Glomerular endothelial cell (primary cell): Measurements from ENCODE around the gene C22orf23. TPM values are rescaled to one million over a fixed set of nuclear protein-coding genes. Genes with fewer than 3 reads are reported as not detected.

Source experiments
- DNase-seq: peaks from one replicate; pipeline ENCODE4 v3.0.0-alpha.2; 2011; ENCODE audit warnings: low read depth, low spot score; ENCODE audit errors: extremely low read depth
- total RNA-seq: library from RNA; depleted of rRNA; stranded (reverse); fragments of >200 nt; gene quantifications from 2 replicates; pipeline ENCODE4 v1.2.3, GENCODE V29; 2015

C22orf23 gene
- total RNA-seq, 1 donor from 2014 or later = 0.41 TPM

DNA sequence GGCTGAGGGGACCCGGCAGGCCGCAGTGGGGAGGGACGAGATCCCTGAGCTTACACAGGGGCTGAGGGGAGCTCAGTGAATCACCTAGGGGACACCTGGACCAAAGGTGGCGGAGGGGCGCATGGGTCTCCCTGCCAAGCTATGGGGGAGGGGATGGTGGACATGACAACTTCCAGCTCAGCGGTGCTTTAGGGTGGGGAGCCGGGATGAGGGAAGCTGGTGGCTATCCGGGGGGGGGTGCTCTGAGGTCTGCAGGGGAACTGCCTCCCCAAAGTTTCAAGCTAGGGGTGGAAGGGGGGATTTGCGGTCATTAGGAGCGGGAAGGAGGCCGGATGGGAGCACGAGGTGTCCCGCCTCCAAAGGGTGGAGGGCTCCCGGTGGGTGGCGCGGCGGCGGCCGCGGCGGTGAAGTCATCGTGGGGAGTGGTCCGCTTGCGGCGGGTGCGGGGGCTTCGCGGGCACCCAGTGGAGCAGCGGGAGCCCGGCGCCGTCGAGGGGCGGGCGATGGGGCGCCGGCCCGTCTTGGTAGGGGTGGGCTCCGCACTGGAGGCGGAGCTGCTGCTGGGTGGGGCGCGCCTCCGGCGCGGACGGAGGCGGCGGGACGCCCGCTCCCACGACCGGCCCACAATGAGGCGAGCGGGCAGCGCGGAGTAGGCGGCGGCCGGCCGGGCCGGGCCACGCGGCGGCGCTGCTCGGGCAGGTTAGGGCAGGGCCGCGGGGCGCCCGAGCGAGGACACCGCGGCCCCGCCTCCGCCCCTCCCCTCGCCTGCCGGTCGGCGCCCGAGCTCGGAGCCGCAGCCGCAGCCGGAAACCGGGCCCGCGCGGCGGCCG is 47.7 kb downstream of the C22orf23 start, which contains the start of gene MICALL1:
Gene MICALL1, plus strand, starts transcription at position 764 of the 830 bp plus-strand sequence. CDS start 126 bp downstream, outside the sequence.
- DNase-seq = no peak

GRCh38 chr22:37904572-37905533 is 48.5 kb downstream of the C22orf23 start:
- peak; percentile 64 for DNase-seq

DNA sequence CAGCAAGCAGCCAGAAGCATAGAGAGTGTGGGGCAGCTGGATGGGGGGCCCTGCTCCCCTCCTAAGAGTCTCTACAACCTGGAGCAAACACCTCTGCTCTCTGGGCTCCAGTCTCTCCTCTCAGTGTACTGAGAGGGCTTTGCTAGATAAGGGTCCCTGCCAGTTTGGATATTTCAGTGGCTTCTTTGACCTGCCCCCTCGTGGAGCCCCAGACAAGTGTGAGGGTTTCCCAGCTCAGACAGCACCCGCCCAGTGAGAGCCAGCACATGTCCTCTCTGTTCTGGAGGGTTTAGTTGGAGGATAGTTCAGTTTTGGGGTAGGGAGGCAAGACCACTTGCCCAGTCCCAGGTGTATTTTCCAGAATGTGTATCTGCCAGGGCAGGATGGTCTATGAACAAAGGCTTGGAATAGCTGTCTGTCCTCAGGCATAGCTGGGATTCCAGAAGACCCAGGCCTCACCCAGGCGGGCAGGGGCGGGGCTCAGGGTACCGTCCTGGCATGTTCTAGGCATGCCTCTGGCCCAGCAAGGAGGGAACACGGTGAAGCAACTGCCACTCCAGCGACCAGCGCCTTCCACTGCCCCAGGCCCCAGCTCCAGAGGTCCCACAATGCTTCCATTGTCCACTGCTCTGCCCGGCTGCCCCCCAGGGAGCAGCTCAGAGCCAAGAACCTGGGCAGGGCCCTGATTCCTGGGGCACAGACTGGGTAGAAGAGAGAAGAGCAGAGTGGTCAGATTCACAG is 54.8 kb downstream of the C22orf23 start:
- DNase-seq = no peak

GRCh38 chr22:37897807-37898206 is 55.6 kb downstream of the C22orf23 start:
- DNase-seq = no peak

GRCh38 chr22:37896939-37897338 is 56.5 kb downstream of the C22orf23 start:
- no peak for DNase-seq

GRCh38 chr22:37896181-37896592 is 57.2 kb downstream of the C22orf23 start:
- peak; percentile 16 for DNase-seq

GRCh38 chr22:37894939-37895670 is 58.3 kb downstream of the C22orf23 start:
- DNase-seq = no peak

- DNase-seq = no peak
These were observed 59.8 kb downstream of the C22orf23 start for GRCh38 chr22:37893583-37893983.

Other genes starting within 250 kb of the C22orf23 start
- gene GCAT, start 145.7 kb downstream of the C22orf23 start, total RNA-seq = 13.0 and 32.9 TPM in 2 replicates
- gene GALR3, start 130.2 kb downstream of the C22orf23 start, total RNA-seq = not detected in 2 replicates
- gene ANKRD54, start 109.3 kb downstream of the C22orf23 start, total RNA-seq = 34.9 and 55.2 TPM in 2 replicates
- 254 and 368 TPM in 2 replicates for gene EIF3L, start 104.2 kb downstream of the C22orf23 start, total RNA-seq
- gene MICALL1, start 47.3 kb downstream of the C22orf23 start, total RNA-seq = 122 and 133 TPM in 2 replicates
- 93.6 and 115 TPM in 2 replicates for gene POLR2F, start 98 bp upstream of the C22orf23 start, total RNA-seq
- gene SOX10, start 31.0 kb upstream of the C22orf23 start, total RNA-seq = not detected in 2 replicates
- gene PICK1, start 103.8 kb upstream of the C22orf23 start, total RNA-seq = 8.9 and 12.8 TPM in 2 replicates
- not detected in 2 replicates for gene SLC16A8, start 130.6 kb upstream of the C22orf23 start, total RNA-seq
- 0.24 and 0.93 TPM in 2 replicates for gene BAIAP2L2, start 157.1 kb upstream of the C22orf23 start, total RNA-seq
- 4.7 and 7.6 TPM in 2 replicates for gene PLA2G6, start 228.2 kb upstream of the C22orf23 start, total RNA-seq
- 91.0 and 119 TPM in 2 replicates for gene MAFF, start 248.4 kb upstream of the C22orf23 start, total RNA-seq